OCI-LY7 (cell line): Measurements from ENCODE around the gene GRM1. TPM values are rescaled to one million over a fixed set of nuclear protein-coding genes. Genes with fewer than 3 reads are reported as not detected.
"Not testable (repeated sequence)": the region's sequence is repeated elsewhere in the genome, so short reads cannot be mapped to it uniquely, and the experiment has no call there.

Experiments
- BruUV-seq: library from RNA; stranded (reverse); fragments of 400-500 nt; replicated peaks from 2 replicates; lab custom pipeline; 2021; lab: Mats Ljungman, UMichigan
- CTCF ChIA-PET: fragments of 300-600 bp; sonication (Branson Sonifier 250); formaldehyde crosslinking; loops from one replicate; lab custom pipeline; 2022; ENCODE audit warnings: antibody characterized with exemption; ENCODE audit not compliant: unreplicated experiment; lab: Charles Lee
- POLR2A ChIA-PET: fragments of 300-600 bp; sonication (Branson Sonifier 250); formaldehyde crosslinking; loops from one replicate; lab custom pipeline; 2022; ENCODE audit warnings: antibody characterized with exemption; lab: Charles Lee
- DNase-seq: peaks from one replicate; pipeline ENCODE4 v3.0.0-alpha.2; 2015; ENCODE audit warnings: low spot score
- H2AFZ ChIP-seq: fragments of 200-600 bp; sonication (generic), shearing (Covaris generic); 2 replicates; pipeline ENCODE4 v1.6.1; 2014; ENCODE audit warnings: mild to moderate bottlenecking, antibody characterized with exemption, low read length, moderate library complexity
- H3K27ac ChIP-seq: fragments of 200-600 bp; sonication (generic); 2 replicates; pipeline ENCODE4 v1.5.1; 2014; ENCODE audit warnings: mixed run types, low read depth, mild to moderate bottlenecking, moderate library complexity, low read length, inconsistent platforms; ENCODE audit not compliant: poor library complexity, severe bottlenecking
- H3K36me3 ChIP-seq: fragments of 200-600 bp; sonication (generic); 2 replicates; pipeline ENCODE4 v1.6.1; 2014; ENCODE audit warnings: mild to moderate bottlenecking, antibody characterized with exemption, low read length, moderate library complexity, mixed read lengths; ENCODE audit not compliant: insufficient read depth
- H3K4me1 ChIP-seq: fragments of 200-600 bp; sonication (generic); 2 replicates; pipeline ENCODE4 v1.5.1; 2014; ENCODE audit warnings: mild to moderate bottlenecking, low read length; ENCODE audit not compliant: insufficient read depth, poor library complexity, severe bottlenecking
- H3K4me2 ChIP-seq: fragments of 200-600 bp; sonication (generic); 2 replicates; pipeline ENCODE4 v1.6.1; 2014; ENCODE audit warnings: mild to moderate bottlenecking, low read length
- H3K4me3 ChIP-seq: fragments of 200-600 bp; sonication (generic); 2 replicates; pipeline ENCODE4 v1.5.1; 2014; ENCODE audit warnings: mild to moderate bottlenecking, low read depth, low read length; ENCODE audit not compliant: poor library complexity, severe bottlenecking
- H3K79me2 ChIP-seq: fragments of 200-600 bp; sonication (generic); 2 replicates; pipeline ENCODE4 v1.6.1; 2016; ENCODE audit warnings: low read depth, mild to moderate bottlenecking, low read length, moderate library complexity, mixed read lengths; ENCODE audit not compliant: insufficient read depth
- H3K9me2 ChIP-seq: fragments of 200-600 bp; sonication (generic); 2 replicates; pipeline ENCODE4 v1.6.1; 2016; ENCODE audit warnings: mild to moderate bottlenecking, low read length, mixed read lengths; ENCODE audit not compliant: insufficient read depth
- H3K9me3 ChIP-seq: fragments of 200-600 bp; sonication (generic); 2 replicates; pipeline ENCODE4 v1.6.1; 2014; ENCODE audit warnings: mild to moderate bottlenecking, mixed run types, low read length, mixed read lengths
- H4K20me1 ChIP-seq: fragments of 200-600 bp; sonication (generic); 2 replicates; pipeline ENCODE4 v1.6.1; 2014; ENCODE audit warnings: mild to moderate bottlenecking, antibody characterized with exemption, low read length, moderate library complexity, mixed read lengths; ENCODE audit not compliant: insufficient read depth
- EZH2phosphoT487 ChIP-seq: fragments of 200-600 bp; sonication (generic); IDR thresholded peaks from 2 replicates; pipeline ENCODE4 v1.6.1; 2018; ENCODE audit warnings: low read depth, borderline replicate concordance, mild to moderate bottlenecking, mixed run types, antibody characterized with exemption, low read length, moderate library complexity, mixed read lengths
- intact Hi-C: fragments of 100-400 bp; cut with micrococcal nuclease; formaldehyde crosslinking; loops from one replicate; pipeline ENCODE4 v1.10.0; 2022; ENCODE audit not compliant: unreplicated experiment
- total RNA-seq, 2 experiments: library from RNA; depleted of rRNA in 1 of 2; stranded (reverse); fragments of >200 nt in 1 of 2; shearing (Covaris generic) in 1 of 2; gene quantifications; 2 replicates each; pipeline ENCODE4 v1.2.3, GENCODE V29; 2014 to 2022
- TF ChIP-seq, protein P1 (sequence below): fragments of 200-600 bp; sonication (generic); conservative IDR thresholded peaks from 2 replicates; pipeline ENCODE4 v1.5.1; 2014; ENCODE audit warnings: mild to moderate bottlenecking, antibody characterized with exemption, low read length, moderate library complexity, mixed read lengths

The GRM1 gene
- total RNA-seq, 2 experiments from 2014 or later: not detected

DNA sequence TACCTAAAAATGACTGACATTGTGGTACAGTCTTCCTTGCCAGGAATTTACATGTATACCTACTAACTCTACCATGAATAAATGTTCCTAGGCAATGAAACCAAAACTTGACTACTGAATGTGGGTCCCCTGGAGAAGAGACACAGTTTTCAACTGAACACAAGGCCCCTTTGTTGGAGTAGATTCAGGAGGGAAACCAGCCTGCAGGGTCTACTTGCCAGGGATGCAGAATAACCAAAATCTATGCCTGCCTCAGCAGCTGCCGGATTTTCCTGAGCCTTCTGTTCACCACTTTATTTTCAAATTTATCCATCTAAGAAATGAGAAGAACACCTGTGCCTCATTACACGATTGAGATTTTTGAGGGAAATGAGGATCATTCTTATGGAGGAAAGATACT is 211.9 kb downstream of the GRM1 start:
- no peaks in the 10 kb centered on the region for H4K20me1 ChIP-seq
- H3K27ac ChIP-seq: no peak overlapping the region
- H3K79me2 ChIP-seq: no peaks in the 10 kb centered on the region
- H3K4me1 ChIP-seq: no peaks in the 10 kb centered on the region
- no peak for DNase-seq
- H3K4me3 ChIP-seq: no peak overlapping the region
- no peaks in the 10 kb centered on the region for H3K9me3 ChIP-seq
- H3K4me2 ChIP-seq: no peak overlapping the region
- TF ChIP-seq, protein P1, sequence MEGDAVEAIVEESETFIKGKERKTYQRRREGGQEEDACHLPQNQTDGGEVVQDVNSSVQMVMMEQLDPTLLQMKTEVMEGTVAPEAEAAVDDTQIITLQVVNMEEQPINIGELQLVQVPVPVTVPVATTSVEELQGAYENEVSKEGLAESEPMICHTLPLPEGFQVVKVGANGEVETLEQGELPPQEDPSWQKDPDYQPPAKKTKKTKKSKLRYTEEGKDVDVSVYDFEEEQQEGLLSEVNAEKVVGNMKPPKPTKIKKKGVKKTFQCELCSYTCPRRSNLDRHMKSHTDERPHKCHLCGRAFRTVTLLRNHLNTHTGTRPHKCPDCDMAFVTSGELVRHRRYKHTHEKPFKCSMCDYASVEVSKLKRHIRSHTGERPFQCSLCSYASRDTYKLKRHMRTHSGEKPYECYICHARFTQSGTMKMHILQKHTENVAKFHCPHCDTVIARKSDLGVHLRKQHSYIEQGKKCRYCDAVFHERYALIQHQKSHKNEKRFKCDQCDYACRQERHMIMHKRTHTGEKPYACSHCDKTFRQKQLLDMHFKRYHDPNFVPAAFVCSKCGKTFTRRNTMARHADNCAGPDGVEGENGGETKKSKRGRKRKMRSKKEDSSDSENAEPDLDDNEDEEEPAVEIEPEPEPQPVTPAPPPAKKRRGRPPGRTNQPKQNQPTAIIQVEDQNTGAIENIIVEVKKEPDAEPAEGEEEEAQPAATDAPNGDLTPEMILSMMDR: no peak
- TF ChIP-seq EZH2phosphoT487: no peak
- H3K9me2 ChIP-seq: no peaks in the 10 kb centered on the region; the same call in 1 of the 2 replicates
- BruUV-seq: no TSS peak
- intact Hi-C loops: no loop called here
- H3K36me3 ChIP-seq: no peaks in the 10 kb centered on the region
- ChIA-PET POLR2A (no interaction called here), CTCF (no interaction called here)
- H2AFZ ChIP-seq: no peak overlapping the region

DNA sequence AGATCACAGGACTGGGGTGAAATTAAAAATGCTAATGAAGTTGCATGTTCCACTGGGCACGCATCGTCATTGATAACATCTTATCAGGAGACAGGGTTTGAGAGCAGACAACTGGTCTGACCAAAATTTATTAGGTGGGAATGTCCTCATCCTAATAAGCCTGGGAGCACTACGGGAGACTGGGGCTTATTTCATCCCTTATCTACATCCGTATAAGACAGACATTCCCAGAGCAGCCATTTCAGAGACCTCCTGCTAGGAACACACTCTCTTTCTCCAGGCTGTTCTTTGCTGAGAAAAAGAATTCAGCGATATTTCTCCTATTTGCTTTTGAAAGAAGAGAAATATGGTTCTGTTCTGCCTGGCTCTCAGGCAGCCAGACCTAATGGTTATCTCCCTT is 214.8 kb downstream of the GRM1 start:
- H3K36me3 ChIP-seq, H2AFZ ChIP-seq, DNase-seq, H3K4me2 ChIP-seq, H4K20me1 ChIP-seq, H3K79me2 ChIP-seq, H3K9me3 ChIP-seq, H3K9me2 ChIP-seq, intact Hi-C loops, H3K4me1 ChIP-seq, H3K27ac ChIP-seq, H3K4me3 ChIP-seq, BruUV-seq, CTCF ChIA-PET, POLR2A ChIA-PET: not testable (repeated sequence)

DNA sequence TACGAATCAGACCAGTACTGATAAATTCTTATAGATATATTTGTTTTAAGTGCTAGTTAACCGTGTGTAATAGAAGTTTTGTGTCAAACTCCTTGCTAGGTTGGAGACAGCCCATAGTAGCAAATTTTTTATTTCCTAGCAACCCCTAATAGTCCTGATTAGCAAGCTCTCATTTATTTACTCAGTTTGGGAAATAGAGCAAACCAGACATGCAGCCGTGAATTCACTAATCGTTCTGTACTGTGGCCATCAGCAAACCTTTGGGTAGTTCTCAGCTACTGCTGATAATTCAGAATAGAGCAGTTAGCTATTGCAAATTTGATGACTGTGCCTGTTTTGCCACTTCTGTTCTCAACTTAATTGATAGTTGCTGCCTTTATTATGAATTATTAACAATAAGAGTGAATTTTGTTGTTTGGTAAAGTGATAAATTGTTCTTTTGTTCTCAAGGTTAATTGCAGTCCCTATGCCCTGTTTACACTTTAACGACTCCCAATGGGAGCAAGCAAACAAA is 215.8 kb downstream of the GRM1 start:
- Histone ChIP-seq H3K4me1 (no peaks in the 10 kb centered on the region), H3K36me3 (no peaks in the 10 kb centered on the region), H3K9me2 (no peaks in the 10 kb centered on the region), H3K27ac (no peak overlapping the region), H3K9me3 (no peaks in the 10 kb centered on the region), H3K79me2 (no peaks in the 10 kb centered on the region), H3K4me3 (no peak overlapping the region), H2AFZ (no peak overlapping the region), H4K20me1 (no peaks in the 10 kb centered on the region), H3K4me2 (no peak overlapping the region)
- intact Hi-C loops: no loop called here
- ChIA-PET POLR2A (no interaction called here), CTCF (no interaction called here)
- no peak for TF ChIP-seq EZH2phosphoT487
- TF ChIP-seq, protein P1: no peak
- DNase-seq: no peak
- BruUV-seq: no TSS peak
